ENCODE data around the gene TMEM87B. TPM values are rescaled to one million over a fixed set of nuclear protein-coding genes. Genes with fewer than 3 reads are reported as not detected.
"Not testable (repeated sequence)": the region's sequence is repeated elsewhere in the genome, so short reads cannot be mapped to it uniquely, and the experiment has no call there.

TMEM87B gene
- total RNA-seq, 2 donors from 2014 or later, result 14.8 to 15.3 TPM

GRCh38 chr2:112108178-112108832, 53.2 kb downstream of the TMEM87B start:
- Histone ChIP-seq H3K4me1 (no peaks in the 10 kb centered on the region), H3K36me3 (replicated peaks in 1 of 2; ENCODE audit: insufficient read depth in 1 of 2, low read depth in 2 of 2) (peaks cover 0 to 26% of the 10 kb centered on the region in 2 donors), H3K4me3 (no peak overlapping the region), H3K27ac (no peak overlapping the region), H3K27me3 (no peaks in the 10 kb centered on the region), H3K9me3 (no peaks in the 10 kb centered on the region)
- intact Hi-C loops (cut with DNase I), result no loop called here
- 88 to 93% methylated on average over 1 of the region's 1 CpG for WGBS, 2 donors
- ATAC-seq, result no peak
- TF ChIP-seq, protein P1, sequence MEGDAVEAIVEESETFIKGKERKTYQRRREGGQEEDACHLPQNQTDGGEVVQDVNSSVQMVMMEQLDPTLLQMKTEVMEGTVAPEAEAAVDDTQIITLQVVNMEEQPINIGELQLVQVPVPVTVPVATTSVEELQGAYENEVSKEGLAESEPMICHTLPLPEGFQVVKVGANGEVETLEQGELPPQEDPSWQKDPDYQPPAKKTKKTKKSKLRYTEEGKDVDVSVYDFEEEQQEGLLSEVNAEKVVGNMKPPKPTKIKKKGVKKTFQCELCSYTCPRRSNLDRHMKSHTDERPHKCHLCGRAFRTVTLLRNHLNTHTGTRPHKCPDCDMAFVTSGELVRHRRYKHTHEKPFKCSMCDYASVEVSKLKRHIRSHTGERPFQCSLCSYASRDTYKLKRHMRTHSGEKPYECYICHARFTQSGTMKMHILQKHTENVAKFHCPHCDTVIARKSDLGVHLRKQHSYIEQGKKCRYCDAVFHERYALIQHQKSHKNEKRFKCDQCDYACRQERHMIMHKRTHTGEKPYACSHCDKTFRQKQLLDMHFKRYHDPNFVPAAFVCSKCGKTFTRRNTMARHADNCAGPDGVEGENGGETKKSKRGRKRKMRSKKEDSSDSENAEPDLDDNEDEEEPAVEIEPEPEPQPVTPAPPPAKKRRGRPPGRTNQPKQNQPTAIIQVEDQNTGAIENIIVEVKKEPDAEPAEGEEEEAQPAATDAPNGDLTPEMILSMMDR (IDR thresholded peaks at IDR 0.05), result no peak
- TF ChIP-seq POLR2A (IDR thresholded peaks at IDR 0.05), result no peak
- DNase-seq, result no peak

- DNase-seq, result no peak
- H3K9me3 ChIP-seq, result no peaks in the 10 kb centered on the region
- no peak overlapping the region for H3K27ac ChIP-seq
- H3K36me3 ChIP-seq (replicated peaks in 1 of 2; ENCODE audit: insufficient read depth in 1 of 2, low read depth in 2 of 2), result peaks cover 0 to 26% of the 10 kb centered on the region in 2 donors
- TF ChIP-seq, protein P1 (IDR thresholded peaks at IDR 0.05), result no peak
- intact Hi-C loops (cut with DNase I), result no loop called here
- H3K4me1 ChIP-seq, result no peaks in the 10 kb centered on the region
- H3K27me3 ChIP-seq, result no peaks in the 10 kb centered on the region
- H3K4me3 ChIP-seq, result no peak overlapping the region
- no peak for ATAC-seq
Observed at GRCh38 chr2:112109278-112109677, 54.2 kb downstream of the TMEM87B start.

DNA sequence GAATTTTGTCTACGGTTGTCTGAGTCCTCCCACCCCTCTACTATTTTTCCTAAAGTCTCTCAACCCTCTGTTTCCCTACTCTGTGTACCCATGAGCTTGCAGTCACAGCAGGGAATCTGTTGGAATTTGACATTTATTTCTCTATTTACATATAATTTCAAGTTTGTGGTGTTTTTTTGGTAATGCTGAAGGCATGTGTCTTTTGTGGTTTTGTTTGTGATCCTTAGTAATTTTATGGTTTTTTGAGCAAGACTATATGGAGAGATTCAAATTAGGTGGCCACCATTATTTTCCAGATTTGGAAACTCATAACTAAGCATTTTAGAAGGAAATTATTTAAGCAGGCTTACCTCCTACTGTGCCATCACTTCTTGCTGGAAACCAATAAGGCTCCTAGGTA, 55.9 kb downstream of the TMEM87B start:
- WGBS, 2 donors, result 83 to 100% methylated on average over 1 of the region's 1 CpG
- Histone ChIP-seq H3K4me3 (no peak overlapping the region), H3K27ac (no peak overlapping the region), H3K36me3 (replicated peaks in 1 of 2; ENCODE audit: insufficient read depth in 1 of 2, low read depth in 2 of 2) (peaks cover 0 to 21% of the 10 kb centered on the region in 2 donors), H3K27me3 (no peaks in the 10 kb centered on the region), H3K9me3 (no peaks in the 10 kb centered on the region), H3K4me1 (no peaks in the 10 kb centered on the region)
- intact Hi-C loops (cut with DNase I), result no loop called here
- DNase-seq, result no peak
- TF ChIP-seq POLR2A (IDR thresholded peaks at IDR 0.05), result no peak
- TF ChIP-seq, protein P1 (IDR thresholded peaks at IDR 0.05), result no peak
- ATAC-seq, result no peak

GRCh38 chr2:112113354-112113753, 58.3 kb downstream of the TMEM87B start:
- 96% methylated on average over 4 of the region's 4 CpGs for WGBS, 2 donors
- H3K27ac ChIP-seq; DNase-seq; intact Hi-C loops (cut with DNase I); H3K4me1 ChIP-seq; H3K9me3 ChIP-seq; ATAC-seq; H3K4me3 ChIP-seq; H3K27me3 ChIP-seq: not testable (repeated sequence)
- peaks cover 0 to 17% of the 10 kb centered on the region in 2 donors for H3K36me3 ChIP-seq (replicated peaks in 1 of 2; ENCODE audit: insufficient read depth in 1 of 2, low read depth in 2 of 2)

DNA sequence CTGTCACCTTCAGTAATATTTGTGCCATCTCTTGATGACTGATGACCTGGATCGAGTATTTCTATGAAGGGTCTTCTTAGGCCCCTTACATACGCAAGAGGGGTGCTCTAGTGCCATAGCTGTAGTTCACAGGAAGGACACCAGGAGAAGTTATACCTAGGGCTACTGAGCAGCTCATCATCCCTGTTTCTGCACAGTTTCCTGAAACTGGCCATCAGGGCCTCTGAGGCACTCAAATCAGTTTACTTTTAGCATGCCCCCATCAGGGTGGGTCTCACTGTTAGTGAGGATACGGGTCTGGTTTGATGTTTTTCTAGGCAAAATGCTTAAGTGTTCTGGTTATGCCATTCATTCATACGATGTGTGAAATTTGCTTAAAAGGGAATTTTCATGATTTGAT, 63.1 kb downstream of the TMEM87B start:
- H3K27ac ChIP-seq, result no peak overlapping the region
- no peak overlapping the region for H3K4me3 ChIP-seq
- peaks cover 0 to 4% of the 10 kb centered on the region in 2 donors for H3K36me3 ChIP-seq (replicated peaks in 1 of 2; ENCODE audit: insufficient read depth in 1 of 2, low read depth in 2 of 2)
- no peaks in the 10 kb centered on the region for H3K27me3 ChIP-seq
- no peaks in the 10 kb centered on the region for H3K4me1 ChIP-seq
- TF ChIP-seq, protein P1 (IDR thresholded peaks at IDR 0.05), result no peak
- TF ChIP-seq POLR2A (IDR thresholded peaks at IDR 0.05), result no peak
- DNase-seq (no peak), ATAC-seq (no peak)
- no peaks in the 10 kb centered on the region for H3K9me3 ChIP-seq
- intact Hi-C loops (cut with DNase I), result no loop called here
- WGBS, 2 donors, result 77 to 90% methylated on average over 4 of the region's 4 CpGs
